ENCODE data around the gene RCC2.

Gene RCC2

GRCh38 chr1:17416389-17416788 is 23.1 kb downstream of the RCC2 start:
- TF ChIP-seq TCF4 (CRISPR knock-in tag; IDR thresholded peaks at IDR 0.05; ENCODE audit: borderline replicate concordance) (no peak), ESRRG (CRISPR knock-in tag; IDR thresholded peaks at IDR 0.05) (no peak), SNAI2 (CRISPR knock-in tag; IDR thresholded peaks at IDR 0.05) (no peak), RARB (CRISPR knock-in tag; IDR thresholded peaks at IDR 0.05) (no peak), ZNF8 (CRISPR knock-in tag; IDR thresholded peaks at IDR 0.05) (no peak), ISL1 (CRISPR knock-in tag; IDR thresholded peaks at IDR 0.05) (no peak)
- no peak for ATAC-seq

- TF ChIP-seq CSDC2 (CRISPR knock-in tag; IDR thresholded peaks at IDR 0.05): no peak
- no peak for TF ChIP-seq CREB5 (CRISPR knock-in tag; IDR thresholded peaks at IDR 0.05; ENCODE audit: low read depth)
- TF ChIP-seq GLIS3 (CRISPR knock-in tag; IDR thresholded peaks at IDR 0.05): no peak
- no peak for TF ChIP-seq CSRNP3 (CRISPR knock-in tag; IDR thresholded peaks at IDR 0.05)
- no peak for TF ChIP-seq ARNTL (CRISPR knock-in tag; IDR thresholded peaks at IDR 0.05; ENCODE audit: borderline replicate concordance, low read depth)
- TF ChIP-seq ISL1 (CRISPR knock-in tag; IDR thresholded peaks at IDR 0.05): no peak
- TF ChIP-seq ZFP3 (CRISPR knock-in tag; IDR thresholded peaks at IDR 0.05): no peak
- no peak for TF ChIP-seq ZNF565 (CRISPR knock-in tag; conservative IDR thresholded peaks at IDR 0.05; ENCODE audit: low read depth)
- TF ChIP-seq PPARA (CRISPR knock-in tag; IDR thresholded peaks at IDR 0.05; ENCODE audit: borderline replicate concordance): no peak
- TF ChIP-seq ZNF8 (CRISPR knock-in tag; IDR thresholded peaks at IDR 0.05): no peak
- no peak for TF ChIP-seq TOX (CRISPR knock-in tag; IDR thresholded peaks at IDR 0.05; ENCODE audit: borderline replicate concordance)
- no peak for TF ChIP-seq RARB (CRISPR knock-in tag; IDR thresholded peaks at IDR 0.05)
- no peak for TF ChIP-seq ZNF70 (CRISPR knock-in tag; IDR thresholded peaks at IDR 0.05)
- ATAC-seq: no peak
These were observed 25.5 kb downstream of the RCC2 start for GRCh38 chr1:17414022-17414421.

- no peak for ATAC-seq
- TF ChIP-seq PPARA (CRISPR knock-in tag; IDR thresholded peaks at IDR 0.05; ENCODE audit: borderline replicate concordance) (no peak), RARB (CRISPR knock-in tag; IDR thresholded peaks at IDR 0.05) (no peak), CREB5 (CRISPR knock-in tag; IDR thresholded peaks at IDR 0.05; ENCODE audit: low read depth) (no peak), ZC3H10 (CRISPR knock-in tag; IDR thresholded peaks at IDR 0.05) (no peak), GLIS3 (CRISPR knock-in tag; IDR thresholded peaks at IDR 0.05) (no peak), ISL1 (CRISPR knock-in tag; IDR thresholded peaks at IDR 0.05) (no peak), SNAI2 (CRISPR knock-in tag; IDR thresholded peaks at IDR 0.05) (no peak), ZFP3 (CRISPR knock-in tag; IDR thresholded peaks at IDR 0.05) (no peak), ZFP30 (CRISPR knock-in tag; IDR thresholded peaks at IDR 0.05) (no peak), CSRNP3 (CRISPR knock-in tag; IDR thresholded peaks at IDR 0.05) (no peak), BACH2 (CRISPR knock-in tag; IDR thresholded peaks at IDR 0.05; ENCODE audit: borderline replicate concordance) (no peak), ARNTL (CRISPR knock-in tag; IDR thresholded peaks at IDR 0.05; ENCODE audit: borderline replicate concordance, low read depth) (no peak), ZNF565 (CRISPR knock-in tag; conservative IDR thresholded peaks at IDR 0.05; ENCODE audit: low read depth) (no peak), ESRRG (CRISPR knock-in tag; IDR thresholded peaks at IDR 0.05) (no peak), TCF4 (CRISPR knock-in tag; IDR thresholded peaks at IDR 0.05; ENCODE audit: borderline replicate concordance) (no peak), ZNF70 (CRISPR knock-in tag; IDR thresholded peaks at IDR 0.05) (no peak), TSHZ2 (CRISPR knock-in tag; IDR thresholded peaks at IDR 0.05) (no peak), PATZ1 (CRISPR knock-in tag; IDR thresholded peaks at IDR 0.05; ENCODE audit: borderline replicate concordance) (no peak), TOX (CRISPR knock-in tag; IDR thresholded peaks at IDR 0.05; ENCODE audit: borderline replicate concordance) (no peak)
These were observed 27.2 kb downstream of the RCC2 start for GRCh38 chr1:17412093-17412870.
